HCT116 (cell line): ENCODE results near the gene DCAF10. TPM values are rescaled to one million over a fixed set of nuclear protein-coding genes. Genes with fewer than 3 reads are reported as not detected.

ENCODE experiments used
- ATAC-seq: fragments of 200-7000 bp; cut with Tn5 transposase; 2 replicates; pipeline ENCODE4 v1.9.1; 2020; ENCODE audit warnings: mild to moderate bottlenecking, moderate library complexity
- BruUV-seq: library from RNA; stranded (reverse); fragments of 400-500 nt; replicated peaks from 2 replicates; lab custom pipeline; 2021; lab: Mats Ljungman, UMichigan
- CTCF ChIA-PET: fragments of 300-600 bp; sonication (Branson Sonifier 250); formaldehyde crosslinking; loops from one replicate; lab custom pipeline; 2021; ENCODE audit warnings: antibody characterized with exemption; lab: Charles Lee
- POLR2A ChIA-PET: fragments of 300-600, 350-600 bp; sonication (Branson Sonifier 250); formaldehyde crosslinking; loops from one replicate; lab custom pipeline; 2021; ENCODE audit warnings: antibody characterized with exemption; lab: Charles Lee
- RAD21 ChIA-PET, 2 experiments: fragments of 300-600 bp; sonication (Branson Sonifier 250); formaldehyde crosslinking; loops; one replicate each; lab custom pipeline; 2023; ENCODE audit warnings: low total read pairs in 2 of 2; ENCODE audit not compliant: uncharacterized antibody in 2 of 2, unreplicated experiment in 2 of 2, low non-redundant PET in 1 of 2; lab: Charles Lee
- DNase-seq: peaks from one replicate; pipeline ENCODE4 v3.0.0-alpha.2; 2010; ENCODE audit warnings: low read depth, low spot score
- H2AFZ ChIP-seq: fragments of 200-600 bp; shearing (Covaris generic), sonication (generic); 2 replicates; pipeline ENCODE4 v1.6.1; 2017; ENCODE audit warnings: low read depth, mixed run types, mixed read lengths, antibody characterized with exemption, low read length; ENCODE audit not compliant: poor library complexity, severe bottlenecking
- H3K27ac ChIP-seq: 2 replicates; pipeline ENCODE4 v1.5.1; 2012; ENCODE audit warnings: low read depth, low read length
- H3K27me3 ChIP-seq: fragments of 200-600 bp; sonication (generic); 2 replicates; pipeline ENCODE4 v1.6.1; 2016; ENCODE audit warnings: mixed run types, low read length, mixed read lengths; ENCODE audit not compliant: insufficient read depth
- H3K36me3 ChIP-seq, 2 experiments: fragments of 200-500 bp in 1 of 2; fragments of 200-600 bp in 1 of 2; sonication (Bioruptor generic) in 1 of 2; sonication (generic) in 1 of 2; 2 replicates each; pipeline versions ENCODE4 v1.5.1 to v1.6.1; 2014 to 2016; ENCODE audit warnings: low read length in 2 of 2, inconsistent platforms in 1 of 2, mixed read lengths in 1 of 2, mixed run types in 1 of 2; ENCODE audit not compliant: insufficient read depth in 2 of 2, control insufficient read depth in 1 of 2
- H3K4me1 ChIP-seq, 2 experiments: fragments of 200-600 bp in 1 of 2; sonication (generic) in 1 of 2; 2 replicates each; pipeline versions ENCODE4 v1.5.1 to v1.6.1; 2012 to 2017; ENCODE audit warnings: low read length in 2 of 2, inconsistent platforms in 1 of 2, mild to moderate bottlenecking in 1 of 2, mixed read lengths in 1 of 2, mixed run types in 1 of 2, moderate library complexity in 1 of 2; ENCODE audit not compliant: insufficient read depth in 2 of 2, control insufficient read depth in 1 of 2
- H3K4me2 ChIP-seq: fragments of 200-600 bp; sonication (generic); 2 replicates; pipeline ENCODE4 v1.6.1; 2017; ENCODE audit warnings: mixed run types, low read length, mixed read lengths
- H3K4me3 ChIP-seq, 2 experiments: fragments of 200-600 bp in 1 of 2; sonication (generic) in 1 of 2; replicated peaks in 1 of 2; 2 replicates each; pipeline ENCODE4 v1.5.1; 2011 to 2016; ENCODE audit warnings: low read length in 2 of 2, control low read depth in 1 of 2, low read depth in 1 of 2, mild to moderate bottlenecking in 1 of 2, mixed read lengths in 1 of 2, mixed run types in 1 of 2
- H3K79me2 ChIP-seq: fragments of 200-600 bp; sonication (generic); 2 replicates; pipeline ENCODE4 v1.6.1; 2017; ENCODE audit warnings: mild to moderate bottlenecking, mixed run types, low read length, moderate library complexity, mixed read lengths; ENCODE audit not compliant: insufficient read depth
- H3K9ac ChIP-seq: fragments of 200-600 bp; sonication (generic); 2 replicates; pipeline ENCODE4 v1.6.1; 2016; ENCODE audit warnings: low read length, mixed read lengths
- H3K9me2 ChIP-seq: fragments of 200-600 bp; sonication (generic), shearing (Covaris generic); 2 replicates; pipeline ENCODE4 v1.6.1; 2017; ENCODE audit warnings: mixed run types, mild to moderate bottlenecking, moderate library complexity; ENCODE audit not compliant: insufficient read depth
- H3K9me3 ChIP-seq, 2 experiments: fragments of 200-500 bp in 1 of 2; fragments of 200-600 bp in 1 of 2; sonication (Bioruptor generic) in 1 of 2; sonication (generic) in 1 of 2; 2 replicates each; pipeline ENCODE4 v1.6.1; 2014 to 2017; ENCODE audit warnings: low read length in 2 of 2, mixed read lengths in 2 of 2, inconsistent platforms in 1 of 2, low read depth in 1 of 2, mild to moderate bottlenecking in 1 of 2, mixed run types in 1 of 2, moderate library complexity in 1 of 2; ENCODE audit not compliant: control insufficient read depth in 1 of 2, insufficient read depth in 1 of 2
- H4K20me1 ChIP-seq: fragments of 200-600 bp; sonication (generic), shearing (Covaris generic); 2 replicates; pipeline ENCODE4 v1.6.1; 2017; ENCODE audit warnings: mixed run types, mild to moderate bottlenecking, moderate library complexity; ENCODE audit not compliant: insufficient read depth
- CBX3 ChIP-seq: IDR thresholded peaks from 2 replicates; pipeline ENCODE4 v1.6.1; 2012; ENCODE audit warnings: low read depth
- EZH2 ChIP-seq: fragments of 200-600 bp; sonication (generic); IDR thresholded peaks from 2 replicates; pipeline ENCODE4 v1.6.1; 2017; ENCODE audit warnings: antibody characterized with exemption, mixed run types
- EZH2phosphoT487 ChIP-seq: fragments of 200-600 bp; IDR thresholded peaks from 2 replicates; pipeline ENCODE4 v1.6.1; 2018; ENCODE audit warnings: antibody characterized with exemption, borderline replicate concordance
- FOSL1 ChIP-seq: IDR thresholded peaks from 2 replicates; pipeline ENCODE4 v1.6.1; 2012; ENCODE audit warnings: low read depth
- RAD21 ChIP-seq: IDR thresholded peaks from 2 replicates; pipeline ENCODE4 v1.6.1; 2012; ENCODE audit warnings: low read depth, mild to moderate bottlenecking
- SIN3A ChIP-seq: IDR thresholded peaks from 2 replicates; pipeline ENCODE4 v1.6.1; 2012; ENCODE audit warnings: low read depth
- SP1 ChIP-seq: IDR thresholded peaks from 2 replicates; pipeline ENCODE4 v1.6.1; 2012; ENCODE audit warnings: low read depth
- intact Hi-C: fragments of 100-400 bp; cut with micrococcal nuclease; formaldehyde crosslinking; loops from 2 replicates; pipeline ENCODE4 v1.10.0; 2022
- total RNA-seq: library from RNA; stranded (reverse); gene quantifications from one replicate; pipeline ENCODE4 v1.2.1, GENCODE V29; 2021; ENCODE audit not compliant: unreplicated experiment
- TF ChIP-seq, protein P1 (sequence below): IDR thresholded peaks from 2 replicates; pipeline ENCODE4 v1.6.1; 2012
- TF ChIP-seq, protein P2 (sequence below): IDR thresholded peaks from 2 replicates; pipeline ENCODE4 v1.6.1; 2011; ENCODE audit warnings: mild to moderate bottlenecking, low read length, moderate library complexity; ENCODE audit not compliant: insufficient replicate concordance; ENCODE audit errors: extremely low read depth
- TF ChIP-seq, protein P3 (sequence below): IDR thresholded peaks from 2 replicates; pipeline ENCODE4 v1.6.1; 2012; ENCODE audit warnings: low read depth

Gene DCAF10
- total RNA-seq, 1 experiment from 2014 or later, result 20.6 TPM

DNA sequence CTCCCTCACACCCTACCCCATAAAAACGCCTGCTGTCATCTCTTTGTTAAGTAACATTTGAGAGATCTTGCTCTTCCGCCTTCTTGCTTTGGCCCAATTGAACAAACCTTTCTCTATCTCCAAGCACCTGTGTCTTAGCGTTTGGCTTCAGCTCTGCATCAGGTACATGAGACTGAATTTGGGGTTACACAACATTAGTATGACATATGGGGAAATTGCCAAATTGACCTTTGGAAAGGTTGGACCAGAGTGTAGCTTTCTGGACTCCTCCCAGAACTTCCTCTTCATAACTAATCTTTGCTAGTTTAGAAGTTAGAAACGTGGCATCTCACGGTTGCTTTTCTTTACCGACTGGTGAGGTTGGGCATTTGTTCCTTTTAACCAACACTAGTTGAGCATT lies 12.3 kb upstream of the DCAF10 start:
- POLR2A ChIA-PET, result no interaction called here
- Histone ChIP-seq H3K4me1 (peaks cover 7 to 11% of the 10 kb centered on the region in 2 experiments; a peak in 3 of 4 replicates), H3K9ac (no peak overlapping the region), H3K9me2 (no peaks in the 10 kb centered on the region), H3K27ac (no peak overlapping the region), H3K4me3 (no peak overlapping the region), H2AFZ (no peak overlapping the region), H4K20me1 (no peaks in the 10 kb centered on the region), H3K9me3 (no peaks in the 10 kb centered on the region), H3K36me3 (peaks cover 0 to 1% of the 10 kb centered on the region in 2 experiments; a peak in 2 of 4 replicates), H3K27me3 (no peaks in the 10 kb centered on the region), H3K79me2 (peaks cover 18% of the 10 kb centered on the region), H3K4me2 (no peak overlapping the region)
- DNase-seq (no peak), ATAC-seq (no peak)
- RAD21 ChIA-PET, result no interaction called here
- CTCF ChIA-PET, result no interaction called here
- intact Hi-C loops, result loop anchor here (10.0 kb wide), 1 partner anchor 204 kb away; no protein-coding TSS in a partner anchor
- TF ChIP-seq, protein P1, sequence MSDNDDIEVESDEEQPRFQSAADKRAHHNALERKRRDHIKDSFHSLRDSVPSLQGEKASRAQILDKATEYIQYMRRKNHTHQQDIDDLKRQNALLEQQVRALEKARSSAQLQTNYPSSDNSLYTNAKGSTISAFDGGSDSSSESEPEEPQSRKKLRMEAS, result no peak
- TF ChIP-seq FOSL1 (no peak), SIN3A (no peak), EZH2phosphoT487 (no peak), EZH2 (no peak)
- TF ChIP-seq, protein P2, sequence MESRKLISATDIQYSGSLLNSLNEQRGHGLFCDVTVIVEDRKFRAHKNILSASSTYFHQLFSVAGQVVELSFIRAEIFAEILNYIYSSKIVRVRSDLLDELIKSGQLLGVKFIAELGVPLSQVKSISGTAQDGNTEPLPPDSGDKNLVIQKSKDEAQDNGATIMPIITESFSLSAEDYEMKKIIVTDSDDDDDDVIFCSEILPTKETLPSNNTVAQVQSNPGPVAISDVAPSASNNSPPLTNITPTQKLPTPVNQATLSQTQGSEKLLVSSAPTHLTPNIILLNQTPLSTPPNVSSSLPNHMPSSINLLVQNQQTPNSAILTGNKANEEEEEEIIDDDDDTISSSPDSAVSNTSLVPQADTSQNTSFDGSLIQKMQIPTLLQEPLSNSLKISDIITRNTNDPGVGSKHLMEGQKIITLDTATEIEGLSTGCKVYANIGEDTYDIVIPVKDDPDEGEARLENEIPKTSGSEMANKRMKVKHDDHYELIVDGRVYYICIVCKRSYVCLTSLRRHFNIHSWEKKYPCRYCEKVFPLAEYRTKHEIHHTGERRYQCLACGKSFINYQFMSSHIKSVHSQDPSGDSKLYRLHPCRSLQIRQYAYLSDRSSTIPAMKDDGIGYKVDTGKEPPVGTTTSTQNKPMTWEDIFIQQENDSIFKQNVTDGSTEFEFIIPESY, result no peak
- BruUV-seq, result no TSS peak

DNA sequence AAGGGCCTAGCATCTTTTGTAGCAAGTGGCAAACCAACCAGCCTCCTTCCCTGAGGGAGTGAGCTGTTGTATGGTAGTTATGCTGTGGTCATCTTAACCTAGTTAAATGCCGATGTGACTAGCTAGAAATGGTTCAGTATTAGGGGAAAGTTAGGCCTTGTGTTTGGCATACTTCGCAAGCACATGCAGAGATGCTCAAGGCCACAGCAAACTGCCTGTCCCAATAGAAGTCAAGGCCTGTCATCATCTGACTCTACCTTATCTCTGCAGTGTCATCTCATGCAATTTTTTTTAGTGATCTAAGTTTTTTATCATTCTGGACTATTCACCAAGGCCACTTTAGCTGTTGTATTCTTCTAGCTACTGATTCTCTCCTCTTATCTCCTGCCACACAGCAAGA lies 10.5 kb upstream of the DCAF10 start:
- CTCF ChIA-PET, result no interaction called here
- peaks cover 4 to 6% of the 10 kb centered on the region in 2 experiments; a peak in 3 of 4 replicates for H3K4me1 ChIP-seq
- DNase-seq, result no peak
- no peaks in the 10 kb centered on the region for H3K27me3 ChIP-seq
- H3K9me3 ChIP-seq, result no peaks in the 10 kb centered on the region
- no peaks in the 10 kb centered on the region for H4K20me1 ChIP-seq
- TF ChIP-seq, protein P3, sequence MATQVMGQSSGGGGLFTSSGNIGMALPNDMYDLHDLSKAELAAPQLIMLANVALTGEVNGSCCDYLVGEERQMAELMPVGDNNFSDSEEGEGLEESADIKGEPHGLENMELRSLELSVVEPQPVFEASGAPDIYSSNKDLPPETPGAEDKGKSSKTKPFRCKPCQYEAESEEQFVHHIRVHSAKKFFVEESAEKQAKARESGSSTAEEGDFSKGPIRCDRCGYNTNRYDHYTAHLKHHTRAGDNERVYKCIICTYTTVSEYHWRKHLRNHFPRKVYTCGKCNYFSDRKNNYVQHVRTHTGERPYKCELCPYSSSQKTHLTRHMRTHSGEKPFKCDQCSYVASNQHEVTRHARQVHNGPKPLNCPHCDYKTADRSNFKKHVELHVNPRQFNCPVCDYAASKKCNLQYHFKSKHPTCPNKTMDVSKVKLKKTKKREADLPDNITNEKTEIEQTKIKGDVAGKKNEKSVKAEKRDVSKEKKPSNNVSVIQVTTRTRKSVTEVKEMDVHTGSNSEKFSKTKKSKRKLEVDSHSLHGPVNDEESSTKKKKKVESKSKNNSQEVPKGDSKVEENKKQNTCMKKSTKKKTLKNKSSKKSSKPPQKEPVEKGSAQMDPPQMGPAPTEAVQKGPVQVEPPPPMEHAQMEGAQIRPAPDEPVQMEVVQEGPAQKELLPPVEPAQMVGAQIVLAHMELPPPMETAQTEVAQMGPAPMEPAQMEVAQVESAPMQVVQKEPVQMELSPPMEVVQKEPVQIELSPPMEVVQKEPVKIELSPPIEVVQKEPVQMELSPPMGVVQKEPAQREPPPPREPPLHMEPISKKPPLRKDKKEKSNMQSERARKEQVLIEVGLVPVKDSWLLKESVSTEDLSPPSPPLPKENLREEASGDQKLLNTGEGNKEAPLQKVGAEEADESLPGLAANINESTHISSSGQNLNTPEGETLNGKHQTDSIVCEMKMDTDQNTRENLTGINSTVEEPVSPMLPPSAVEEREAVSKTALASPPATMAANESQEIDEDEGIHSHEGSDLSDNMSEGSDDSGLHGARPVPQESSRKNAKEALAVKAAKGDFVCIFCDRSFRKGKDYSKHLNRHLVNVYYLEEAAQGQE, result no peak
- TF ChIP-seq SP1, result no peak
- TF ChIP-seq, protein P1, result no peak
- TF ChIP-seq CBX3, result no peak
- TF ChIP-seq EZH2, result no peak
- TF ChIP-seq, protein P2, result no peak
- TF ChIP-seq RAD21, result no peak
- RAD21 ChIA-PET, result no interaction called here
- no peaks in the 10 kb centered on the region for H3K36me3 ChIP-seq
- no peak overlapping the region for H3K4me3 ChIP-seq
- no peak overlapping the region for H3K27ac ChIP-seq
- no peaks in the 10 kb centered on the region for H3K9me2 ChIP-seq
- ATAC-seq, result no peak
- H3K9ac ChIP-seq, result no peak overlapping the region
- no peak overlapping the region for H2AFZ ChIP-seq
- POLR2A ChIA-PET, result no interaction called here
- H3K4me2 ChIP-seq, result no peak overlapping the region
- H3K79me2 ChIP-seq, result no peaks in the 10 kb centered on the region
- intact Hi-C loops, result no loop called here
- no TSS peak for BruUV-seq
